ENCODE data around the gene PTP4A1. TPM values are rescaled to one million over a fixed set of nuclear protein-coding genes. Genes with fewer than 3 reads are reported as not detected.
"Not testable (repeated sequence)": the region's sequence is repeated elsewhere in the genome, so short reads cannot be mapped to it uniquely, and the experiment has no call there.

Gene PTP4A1
- polyA plus RNA-seq, 3 donors: 12.0 to 19.3 (median 17.4) TPM

- H3K27ac ChIP-seq (ENCODE audit: low read depth, low read length): no peak overlapping the region
- 35 to 97% (median 87%) methylated on average over 3 of the region's 3 CpGs for WGBS, 3 donors
These were observed 4.0 kb downstream of the PTP4A1 start for GRCh38 chr6:63576147-63576772.

DNA sequence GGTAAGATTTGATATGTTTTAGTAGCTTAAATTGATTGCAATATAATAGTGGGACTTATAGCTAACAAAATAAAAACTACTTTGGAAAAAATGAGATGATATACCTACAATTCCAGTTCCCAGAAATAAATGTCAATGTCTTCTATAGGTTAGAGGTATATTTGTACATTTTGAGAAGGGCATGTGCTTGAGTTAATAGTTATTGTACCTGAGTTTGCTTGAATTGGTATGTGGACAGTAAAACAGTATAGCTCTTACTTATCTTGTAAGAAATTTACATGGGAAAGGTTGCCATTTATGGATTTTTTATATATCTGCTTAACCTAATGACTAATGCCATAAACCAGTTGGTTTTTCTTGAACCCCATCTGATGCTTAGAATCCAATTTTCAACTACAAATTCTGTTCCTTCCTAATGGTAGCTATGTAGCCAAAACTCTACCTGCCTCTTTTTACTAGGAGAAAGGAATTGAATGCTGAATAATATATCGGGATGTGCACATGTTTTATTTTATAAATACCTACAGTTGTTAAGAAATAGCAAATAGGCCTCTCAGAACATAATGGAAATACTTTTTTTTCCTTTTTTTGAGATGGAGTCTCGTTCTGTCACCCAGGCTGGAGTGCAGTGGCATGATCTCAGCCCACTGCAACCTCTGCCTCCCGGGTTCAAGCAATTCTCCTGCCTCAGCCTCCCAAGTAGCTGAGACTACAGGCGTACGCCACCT, 4.9 kb downstream of the PTP4A1 start:
- 91 to 96% (median 96%) methylated on average over 5 of the region's 5 CpGs for WGBS, 3 donors
- H3K27ac ChIP-seq (ENCODE audit: low read depth, low read length): no peak overlapping the region

DNA sequence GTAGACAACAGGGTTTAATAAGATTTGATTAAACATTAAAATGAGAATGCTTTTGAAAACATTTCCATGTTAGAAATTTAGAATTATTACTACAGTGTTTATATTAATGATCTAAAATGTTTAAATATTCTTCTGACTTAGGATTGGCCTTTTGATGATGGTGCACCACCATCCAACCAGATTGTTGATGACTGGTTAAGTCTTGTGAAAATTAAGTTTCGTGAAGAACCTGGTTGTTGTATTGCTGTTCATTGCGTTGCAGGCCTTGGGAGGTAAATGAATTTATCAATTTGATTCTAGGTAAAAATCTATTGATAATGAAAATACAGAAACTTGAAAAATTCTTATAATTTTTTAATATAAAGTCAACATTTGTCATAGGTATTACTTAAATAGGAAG, 6.5 kb downstream of the PTP4A1 start:
- no peak overlapping the region for H3K27ac ChIP-seq (ENCODE audit: low read depth, low read length)
- WGBS, 3 donors: 97 to 100% (median 97%) methylated on average over 2 of the region's 2 CpGs

DNA sequence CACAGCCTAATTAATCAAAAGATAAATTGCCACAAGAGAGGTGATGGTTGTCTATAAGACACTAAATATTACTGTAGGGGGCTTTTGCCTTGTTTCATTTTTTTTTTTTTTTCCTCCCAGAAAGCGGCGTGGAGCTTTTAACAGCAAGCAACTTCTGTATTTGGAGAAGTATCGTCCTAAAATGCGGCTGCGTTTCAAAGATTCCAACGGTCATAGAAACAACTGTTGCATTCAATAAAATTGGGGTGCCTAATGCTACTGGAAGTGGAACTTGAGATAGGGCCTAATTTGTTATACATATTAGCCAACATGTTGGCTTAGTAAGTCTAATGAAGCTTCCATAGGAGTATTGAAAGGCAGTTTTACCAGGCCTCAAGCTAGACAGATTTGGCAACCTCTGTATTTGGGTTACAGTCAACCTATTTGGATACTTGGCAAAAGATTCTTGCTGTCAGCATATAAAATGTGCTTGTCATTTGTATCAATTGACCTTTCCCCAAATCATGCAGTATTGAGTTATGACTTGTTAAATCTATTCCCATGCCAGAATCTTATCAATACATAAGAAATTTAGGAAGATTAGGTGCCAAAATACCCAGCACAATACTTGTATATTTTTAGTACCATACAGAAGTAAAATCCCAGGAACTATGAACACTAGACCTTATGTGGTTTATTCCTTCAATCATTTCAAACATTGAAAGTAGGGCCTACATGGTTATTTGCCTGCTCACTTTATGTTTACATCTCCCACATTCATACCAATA, 7.8 kb downstream of the PTP4A1 start:
- H3K27ac ChIP-seq (ENCODE audit: low read depth, low read length): no peak overlapping the region
- 94 to 100% (median 97%) methylated on average over 6 of the region's 6 CpGs for WGBS, 3 donors

GRCh38 chr6:63580704-63580961, 8.4 kb downstream of the PTP4A1 start:
- no peak overlapping the region for H3K27ac ChIP-seq (ENCODE audit: low read depth, low read length)
- WGBS, 3 donors: 56 to 92% (median 86%) methylated on average over 3 of the region's 3 CpGs

GRCh38 chr6:63581355-63582013, 9.2 kb downstream of the PTP4A1 start:
- WGBS, 3 donors: 84 to 99% (median 98%) methylated on average over 2 of the region's 2 CpGs
- no peak overlapping the region for H3K27ac ChIP-seq (ENCODE audit: low read depth, low read length)

GRCh38 chr6:63582579-63583231, 10.4 kb downstream of the PTP4A1 start:
- WGBS, 3 donors: 96 to 99% (median 96%) methylated on average over 4 of the region's 4 CpGs
- H3K27ac ChIP-seq (ENCODE audit: low read depth, low read length): no peak overlapping the region

DNA sequence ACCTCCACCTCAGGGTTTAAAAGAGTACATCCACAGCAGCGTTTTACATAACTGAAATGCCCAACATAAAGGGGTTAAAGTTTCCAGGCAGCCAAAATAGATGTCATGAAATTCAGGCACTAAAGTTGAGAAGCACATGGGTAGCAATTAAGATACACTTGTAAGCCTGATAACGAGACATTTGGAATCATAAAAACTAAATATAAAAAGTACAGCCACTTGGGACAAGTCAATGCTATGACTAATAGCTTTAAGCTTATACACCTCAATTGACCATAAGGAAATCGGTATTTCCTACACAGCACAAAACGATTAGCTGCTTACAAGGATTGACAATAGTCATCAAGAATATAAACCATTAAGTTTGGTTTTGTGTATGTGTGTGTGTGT, 11.8 kb downstream of the PTP4A1 start:
- H3K27ac ChIP-seq (ENCODE audit: low read depth, low read length): no peak overlapping the region
- WGBS, 3 donors: 77 to 90% (median 84%) methylated on average over 4 of the region's 4 CpGs

- 96 to 98% (median 98%) methylated on average over 8 of the region's 8 CpGs for WGBS, 3 donors
- no peak overlapping the region for H3K27ac ChIP-seq (ENCODE audit: low read depth, low read length)
These were observed 12.3 kb downstream of the PTP4A1 start for GRCh38 chr6:63584566-63584965.

GRCh38 chr6:63585652-63586051, 13.4 kb downstream of the PTP4A1 start:
- WGBS, 3 donors: 76 to 94% (median 93%) methylated on average over 2 of the region's 2 CpGs
- H3K27ac ChIP-seq (ENCODE audit: low read depth, low read length): not testable (repeated sequence)

- H3K27ac ChIP-seq (ENCODE audit: low read depth, low read length): no peak overlapping the region
- WGBS, 3 donors: 54 to 73% (median 71%) methylated on average over 2 of the region's 2 CpGs
These were observed 17.7 kb downstream of the PTP4A1 start for GRCh38 chr6:63589952-63590411.

DNA sequence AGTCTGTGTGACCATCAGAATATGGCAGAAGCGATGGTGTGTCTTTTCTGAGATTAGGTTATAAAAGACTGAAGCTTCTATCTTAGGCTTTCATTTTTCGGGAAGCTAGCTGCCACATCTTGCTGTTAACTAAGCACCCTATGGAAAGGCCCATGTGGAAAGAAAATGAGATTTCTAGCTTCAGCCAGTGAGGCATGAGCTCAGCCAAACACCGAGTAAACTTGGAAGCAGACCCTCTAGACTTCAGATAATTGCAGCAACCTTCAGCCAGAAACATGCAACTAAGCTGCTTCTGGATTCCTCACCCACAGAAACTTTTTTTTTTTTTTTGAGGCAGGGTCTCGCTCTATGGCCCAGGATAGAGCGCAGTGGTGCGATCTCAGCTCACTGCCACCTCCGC, 20.6 kb downstream of the PTP4A1 start:
- H3K27ac ChIP-seq (ENCODE audit: low read depth, low read length): no peak overlapping the region
- 93 to 95% (median 94%) methylated on average over 7 of the region's 7 CpGs for WGBS, 3 donors

- 43 to 51% (median 51%) methylated on average over 6 of the region's 6 CpGs for WGBS, 3 donors
These were observed 25.1 kb downstream of the PTP4A1 start for GRCh38 chr6:63597141-63598048.

DNA sequence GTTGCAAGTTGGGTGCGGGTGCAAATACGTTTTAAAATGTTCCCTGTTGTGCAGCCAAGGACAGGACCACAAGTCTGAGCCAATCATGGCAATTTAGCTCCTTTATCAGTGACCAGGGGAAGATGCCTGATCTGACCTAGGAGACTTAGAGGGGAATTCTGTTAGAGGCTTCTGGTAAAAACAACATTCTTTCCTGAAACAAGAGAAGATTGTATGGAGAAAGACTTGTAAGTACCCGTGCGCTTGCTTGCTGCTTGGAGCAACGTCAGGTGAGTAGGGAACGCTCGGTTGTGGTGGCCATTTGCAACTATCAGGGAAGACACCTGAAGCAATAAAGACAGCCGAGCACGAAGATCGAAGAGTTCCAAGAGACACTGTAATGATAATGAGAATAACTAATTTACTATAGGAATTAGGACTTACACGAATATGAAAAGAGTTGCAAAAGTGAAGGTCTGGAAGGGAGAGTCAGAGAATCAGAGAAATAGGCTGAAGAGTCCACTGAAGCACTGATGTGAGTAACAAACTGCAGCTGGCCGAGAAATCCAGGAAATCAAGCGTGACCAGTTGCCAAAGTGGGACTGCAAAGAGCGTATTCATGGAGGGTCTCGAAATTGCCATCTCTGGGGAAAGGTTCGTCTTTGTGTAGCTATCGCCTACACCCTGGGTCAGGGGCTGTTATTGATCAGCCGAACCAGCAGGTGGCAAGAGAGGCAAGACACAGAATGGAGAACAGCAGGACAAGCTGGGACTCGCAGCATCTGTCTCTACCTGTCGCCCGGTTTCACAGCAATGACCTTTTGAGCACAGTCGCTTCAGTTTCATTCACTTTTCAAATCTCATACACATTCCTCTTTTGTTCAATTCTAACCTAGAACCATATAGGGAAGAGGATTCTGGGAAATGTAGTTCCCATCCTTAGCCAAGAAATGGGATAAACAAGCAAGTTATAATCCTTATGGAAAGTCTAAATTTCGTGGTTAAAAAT, 26.1 kb downstream of the PTP4A1 start:
- 0 to 3% (median 2%) methylated on average over 23 of the region's 23 CpGs for WGBS, 3 donors
- H3K27ac ChIP-seq (ENCODE audit: low read depth, low read length): no peak overlapping the region

More at GRCh38 chr6:63597141-63598048, 25.1 kb downstream of the PTP4A1 start:
- H3K27ac ChIP-seq (ENCODE audit: low read depth, low read length): no peak overlapping the region

GRCh38 chr6:63599243-63599642, 27.0 kb downstream of the PTP4A1 start:
- WGBS, 3 donors: 86 to 89% (median 88%) methylated on average over 7 of the region's 7 CpGs
- H3K27ac ChIP-seq (ENCODE audit: low read depth, low read length): no peak overlapping the region

- H3K27ac ChIP-seq (ENCODE audit: low read depth, low read length): no peak overlapping the region
- 72 to 85% (median 72%) methylated on average over 6 of the region's 6 CpGs for WGBS, 3 donors
These were observed 27.9 kb downstream of the PTP4A1 start for GRCh38 chr6:63600136-63600535.

Measured in adipose tissue (tissue), 3 donors.